HL-60 (cell line): ENCODE results near the gene LAMA3.

Source experiments
- CTCF ChIP-seq: IDR thresholded peaks from one replicate; pipeline ENCODE4 v1.5.1; 2011; ENCODE audit warnings: low read length, control low read depth, inconsistent platforms; ENCODE audit not compliant: insufficient read depth
- POLR2AphosphoS5 ChIP-seq: IDR thresholded peaks from 2 replicates; pipeline ENCODE4 v1.6.1; 2012; ENCODE audit warnings: low read depth

- no peak for TF ChIP-seq CTCF
- TF ChIP-seq POLR2AphosphoS5, result no peak
Observed at GRCh38 chr18:23714576-23714975, 25.3 kb downstream of the LAMA3 start.
